HepG2 (cell line): ENCODE results near the gene ZNF655. TPM values are rescaled to one million over a fixed set of nuclear protein-coding genes. Genes with fewer than 3 reads are reported as not detected.

Experiments
- ATAC-seq: fragments of 200-7000 bp; cut with Tn5 transposase; 3 replicates; pipeline ENCODE4 v1.9.1; 2020; ENCODE audit warnings: mild to moderate bottlenecking, moderate library complexity
- BruUV-seq: library from RNA; stranded (reverse); fragments of 400-500 nt; replicated peaks from 2 replicates; lab custom pipeline; 2021; lab: Mats Ljungman, UMichigan
- CTCF ChIA-PET: fragments of 300-600 bp; formaldehyde crosslinking; extraction: SDS; loops from one replicate; lab custom pipeline; 2021; ENCODE audit warnings: low total read pairs, inconsistent platforms, low intra/inter-chr PET ratio; lab: Yijun Ruan, JAX
- POLR2A ChIA-PET: fragments of 350-600 bp; sonication (Branson Sonifier 250); formaldehyde crosslinking; loops from one replicate; lab custom pipeline; 2020; ENCODE audit warnings: antibody characterized with exemption, inconsistent platforms; lab: Yijun Ruan, JAX
- DNase-seq: peaks from one replicate; pipeline ENCODE4 v3.0.0-alpha.2; 2015; ENCODE audit warnings: low spot score
- FAIRE-seq: peaks from 3 replicates; lab custom pipeline; 2011; peaks lifted over from hg19 to GRCh38; lab: Jason Lieb, UNC
- H2AFZ ChIP-seq: one replicate; pipeline ENCODE4 v1.6.1; 2011; ENCODE audit warnings: low read length, inconsistent platforms
- H3K27ac ChIP-seq: fragments of 300-600 bp; 3 replicates; pipeline ENCODE4 v1.8.0; 2011; ENCODE audit warnings: mixed run types, mild to moderate bottlenecking, mixed read lengths, low read length, inconsistent platforms; ENCODE audit not compliant: insufficient read depth; ENCODE audit errors: extremely low read length
- H3K27me3 ChIP-seq, 2 experiments: fragments of 200-600 bp in 1 of 2; 2 replicates in 1 of 2; 3 replicates in 1 of 2; pipeline versions ENCODE4 v1.6.0 to v1.8.0; 2011; ENCODE audit warnings: low read length in 2 of 2, mild to moderate bottlenecking in 2 of 2, moderate library complexity in 2 of 2, inconsistent platforms in 1 of 2; ENCODE audit not compliant: insufficient read depth in 2 of 2, control insufficient read depth in 1 of 2
- H3K36me3 ChIP-seq, 2 experiments: fragments of 200-600 bp in 1 of 2; replicated peaks in 1 of 2; 2 replicates in 1 of 2; 3 replicates in 1 of 2; pipeline versions ENCODE4 v1.5.1 to v1.8.0; 2011; ENCODE audit warnings: low read length in 2 of 2, inconsistent platforms in 1 of 2; ENCODE audit not compliant: insufficient read depth in 2 of 2, control insufficient read depth in 1 of 2
- H3K4me1 ChIP-seq: 2 replicates; pipeline ENCODE4 v1.5.1; 2012; ENCODE audit warnings: low read length, inconsistent platforms; ENCODE audit not compliant: insufficient read depth
- H3K4me2 ChIP-seq: 2 replicates; pipeline ENCODE4 v1.6.0; 2011; ENCODE audit warnings: low read depth, low read length, inconsistent platforms
- H3K4me3 ChIP-seq, 3 experiments: fragments of 200-600 bp in 1 of 3; sonication (generic), shearing (Covaris generic) in 1 of 3; replicated peaks in 1 of 3; 2 replicates each; pipeline ENCODE4 v1.5.1; 2011 to 2016; ENCODE audit warnings: low read length in 3 of 3, inconsistent platforms in 2 of 3, low read depth in 2 of 3, mild to moderate bottlenecking in 2 of 3, control low read depth in 1 of 3, mixed read lengths in 1 of 3; ENCODE audit not compliant: insufficient read depth in 1 of 3
- H3K79me2 ChIP-seq: one replicate; pipeline ENCODE4 v1.6.1; 2011; ENCODE audit warnings: low read length, inconsistent platforms; ENCODE audit not compliant: insufficient read depth
- H3K9ac ChIP-seq: 2 replicates; pipeline ENCODE4 v1.6.0; 2011; ENCODE audit warnings: mild to moderate bottlenecking, low read depth, low read length, inconsistent platforms; ENCODE audit not compliant: insufficient read depth
- H3K9me3 ChIP-seq: 2 replicates; pipeline ENCODE4 v1.5.1; 2012; ENCODE audit warnings: mild to moderate bottlenecking, low read length
- H4K20me1 ChIP-seq: 2 replicates; pipeline ENCODE4 v1.6.0; 2011; ENCODE audit warnings: inconsistent platforms, mild to moderate bottlenecking, low read length, moderate library complexity; ENCODE audit not compliant: insufficient read depth
- ARID2 ChIP-seq: sonication (generic); formaldehyde crosslinking; IDR thresholded peaks from 2 replicates; pipeline ENCODE4 v1.8.1; 2022; ENCODE audit warnings: mild to moderate bottlenecking, missing genetic modification reagents, borderline replicate concordance
- CEBPG ChIP-seq: IDR thresholded peaks from 2 replicates; pipeline ENCODE4 v1.6.1; 2016
- GABPA ChIP-seq, 2 experiments: IDR thresholded peaks; 2 replicates each; pipeline ENCODE4 v1.6.1; 2011 to 2016; ENCODE audit warnings: low read depth in 2 of 2, low read length in 1 of 2, missing biosample characterization in 1 of 2, missing genetic modification characterization in 1 of 2
- HIVEP1 ChIP-seq: sonication (generic); formaldehyde crosslinking; IDR thresholded peaks from 2 replicates; pipeline ENCODE4 v1.4.0; 2020; ENCODE audit warnings: mild to moderate bottlenecking, missing genetic modification reagents
- HOXA3 ChIP-seq: sonication (generic); formaldehyde crosslinking; IDR thresholded peaks from 2 replicates; pipeline ENCODE4 v1.5.0; 2020; ENCODE audit warnings: missing genetic modification reagents
- NR2C2 ChIP-seq: sonication (generic); formaldehyde crosslinking; IDR thresholded peaks from 2 replicates; pipeline ENCODE4 v1.4.0; 2020; ENCODE audit warnings: missing genetic modification reagents, mild to moderate bottlenecking, moderate library complexity, borderline replicate concordance
- NR2F6 ChIP-seq, 2 experiments: IDR thresholded peaks; 2 replicates each; pipeline ENCODE4 v1.6.1; 2016; ENCODE audit warnings: antibody characterized with exemption in 1 of 2, mild to moderate bottlenecking in 1 of 2
- ZBTB21 ChIP-seq: sonication (generic); formaldehyde crosslinking; IDR thresholded peaks from 2 replicates; pipeline ENCODE4 v1.4.0; 2020; ENCODE audit warnings: missing genetic modification reagents
- ZNF577 ChIP-seq: sonication (generic); formaldehyde crosslinking; IDR thresholded peaks from 2 replicates; pipeline ENCODE4 v1.4.0; 2020; ENCODE audit warnings: mild to moderate bottlenecking, low read depth, missing genetic modification reagents, borderline replicate concordance
- ZNF687 ChIP-seq: sonication (generic); formaldehyde crosslinking; IDR thresholded peaks from 2 replicates; pipeline ENCODE4 v1.5.1; 2020; ENCODE audit warnings: mild to moderate bottlenecking, missing genetic modification reagents, moderate library complexity
- WGBS: methylation state at CpG from one replicate; pipeline ENCODE4 v1.1.6; 2017; ENCODE audit warnings: low lambda C conversion rate; 5-methylcytosine and 5-hydroxymethylcytosine counted together
- in situ Hi-C: cut with HindIII; loops from 2 replicates; pipeline ENCODE4 v1.10.0; 2017; ENCODE audit warnings: low pct_unique_long_range_greater_than_20kb; ENCODE audit not compliant: extremely low pct_ligation_motif_present
- intact Hi-C: fragments of 100-400 bp; cut with micrococcal nuclease; formaldehyde crosslinking; loops from one replicate; pipeline ENCODE4 v1.10.0; 2022; ENCODE audit not compliant: unreplicated experiment
- polyA plus RNA-seq, 8 experiments: library from polyadenylated mRNA; depleted of rRNA in 3 of 8; stranded (reverse) in 7 of 8; unstranded in 1 of 8; fragments of >200 nt; fragmentation: Illumina TruSeq in 4 of 8; extraction: Trizol in 4 of 8; gene quantifications; 2 replicates each; pipeline versions ENCODE4 v1.2.1 to v1.2.3, GENCODE V29; 2011 to 2016; ENCODE audit warnings: low read depth in 4 of 8, missing spikeins in 1 of 8, mixed read lengths in 1 of 8; ENCODE audit not compliant: insufficient read depth in 1 of 8
- total RNA-seq, 5 experiments: library from RNA; depleted of rRNA; stranded (reverse); fragments of >200 nt; fragmentation: Illumina TruSeq; extraction: Trizol; gene quantifications; 2 replicates each; pipeline ENCODE4 v1.2.3, GENCODE V29; 2016; ENCODE audit warnings: low read depth in 1 of 5
- TF ChIP-seq, protein P1 (sequence below): sonication (generic); formaldehyde crosslinking; conservative IDR thresholded peaks from 2 replicates; pipeline ENCODE4 v1.4.0; 2020; ENCODE audit warnings: mild to moderate bottlenecking, missing genetic modification reagents, moderate library complexity
- TF ChIP-seq, protein P2 (sequence below), 2 experiments: fragments of 450-650 bp in 1 of 2; sonication (generic) in 1 of 2; formaldehyde crosslinking; IDR thresholded peaks; 2 replicates each; pipeline versions ENCODE4 v1.5.0 to v1.8.0; 2020 to 2022; ENCODE audit warnings: mild to moderate bottlenecking in 1 of 2, missing genetic modification reagents in 1 of 2
- TF ChIP-seq, protein P3 (sequence below): sonication (generic); formaldehyde crosslinking; IDR thresholded peaks from 2 replicates; pipeline ENCODE4 v1.5.1; 2020; ENCODE audit warnings: missing genetic modification reagents, mild to moderate bottlenecking, borderline replicate concordance

ZNF655 gene
- total and polyA plus RNA-seq, 2 of the 13 experiments (the other 11 are each of a cell fraction or from before 2014, with no cell fraction given): 53.4 to 75.6 TPM

DNA sequence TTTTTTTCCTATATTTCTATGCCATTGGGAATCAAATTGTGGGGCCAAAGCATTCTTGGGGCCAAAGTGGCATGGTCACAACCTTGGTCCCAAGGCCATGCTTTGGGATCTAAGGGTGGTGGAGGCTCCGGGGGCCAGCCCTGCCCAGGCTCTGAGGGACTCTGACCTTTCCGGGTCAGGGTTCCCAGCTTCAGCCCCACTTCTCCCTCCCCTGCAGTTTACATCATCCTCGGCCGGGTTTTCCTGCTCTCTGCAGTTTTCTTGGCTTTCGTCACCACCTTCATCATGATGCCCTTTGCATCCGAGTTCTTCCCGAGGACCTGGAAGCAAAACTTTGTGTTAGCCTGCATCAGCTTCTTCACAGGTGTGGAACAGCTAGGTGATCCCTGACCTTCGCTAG is 48.1 kb downstream of the ZNF655 start:
- Histone ChIP-seq H3K27me3 (no peaks in the 10 kb centered on the region), H3K9me3 (no peaks in the 10 kb centered on the region), H3K4me2 (peak overlapping the region; percentile 57), H3K79me2 (no peaks in the 10 kb centered on the region), H3K27ac (no peak overlapping the region), H4K20me1 (no peaks in the 10 kb centered on the region), H2AFZ (no peak overlapping the region), H3K4me3 (peak overlapping the region in 1 of 3 experiments; percentile 12; a peak in 1 of 6 replicates), H3K4me1 (peaks cover 30% of the 10 kb centered on the region), H3K9ac (no peak overlapping the region), H3K36me3 (no peaks in the 10 kb centered on the region)
- ATAC-seq (peak; percentile 30; the same call in 2 of the 3 replicates), FAIRE-seq (no peak), DNase-seq (no peak)
- WGBS: 5% methylated on average over 7 of the region's 8 CpGs
- ChIA-PET POLR2A (no interaction called here), CTCF (no interaction called here)
- no TSS peak for BruUV-seq
- in situ Hi-C loops: no loop called here
- intact Hi-C loops: no loop called here
- TF ChIP-seq HOXA3 (CRISPR knock-in tag) (peak; percentile 42; the same call in 1 of the 2 replicates), GABPA (IDR thresholded peaks at IDR 0.05; ENCODE audit: low read depth, low read length) (no peak), GABPA (CRISPR knock-in tag; IDR thresholded peaks at IDR 0.05; ENCODE audit: low read depth) (0 out of 2 replicates have a peak, but pooled peaks have one; percentile 35), CEBPG (CRISPR knock-in tag) (peak; percentile 39; the same call in 1 of the 2 replicates), ZNF687 (CRISPR knock-in tag) (peak; percentile 45), HIVEP1 (CRISPR knock-in tag) (peak; percentile 47; the same call in 1 of the 2 replicates), ZBTB21 (CRISPR knock-in tag) (0 out of 2 replicates have a peak, but pooled peaks have one; percentile 59), ZNF577 (CRISPR knock-in tag) (no peak), NR2F6 (IDR thresholded peaks at IDR 0.05) (no peak; the same call in 1 of the 2 replicates), NR2F6 (CRISPR knock-in tag; IDR thresholded peaks at IDR 0.05) (peak; percentile 68), ARID2 (CRISPR knock-in tag) (no peak), NR2C2 (CRISPR knock-in tag) (peak; percentile 64)
- TF ChIP-seq, protein P1, sequence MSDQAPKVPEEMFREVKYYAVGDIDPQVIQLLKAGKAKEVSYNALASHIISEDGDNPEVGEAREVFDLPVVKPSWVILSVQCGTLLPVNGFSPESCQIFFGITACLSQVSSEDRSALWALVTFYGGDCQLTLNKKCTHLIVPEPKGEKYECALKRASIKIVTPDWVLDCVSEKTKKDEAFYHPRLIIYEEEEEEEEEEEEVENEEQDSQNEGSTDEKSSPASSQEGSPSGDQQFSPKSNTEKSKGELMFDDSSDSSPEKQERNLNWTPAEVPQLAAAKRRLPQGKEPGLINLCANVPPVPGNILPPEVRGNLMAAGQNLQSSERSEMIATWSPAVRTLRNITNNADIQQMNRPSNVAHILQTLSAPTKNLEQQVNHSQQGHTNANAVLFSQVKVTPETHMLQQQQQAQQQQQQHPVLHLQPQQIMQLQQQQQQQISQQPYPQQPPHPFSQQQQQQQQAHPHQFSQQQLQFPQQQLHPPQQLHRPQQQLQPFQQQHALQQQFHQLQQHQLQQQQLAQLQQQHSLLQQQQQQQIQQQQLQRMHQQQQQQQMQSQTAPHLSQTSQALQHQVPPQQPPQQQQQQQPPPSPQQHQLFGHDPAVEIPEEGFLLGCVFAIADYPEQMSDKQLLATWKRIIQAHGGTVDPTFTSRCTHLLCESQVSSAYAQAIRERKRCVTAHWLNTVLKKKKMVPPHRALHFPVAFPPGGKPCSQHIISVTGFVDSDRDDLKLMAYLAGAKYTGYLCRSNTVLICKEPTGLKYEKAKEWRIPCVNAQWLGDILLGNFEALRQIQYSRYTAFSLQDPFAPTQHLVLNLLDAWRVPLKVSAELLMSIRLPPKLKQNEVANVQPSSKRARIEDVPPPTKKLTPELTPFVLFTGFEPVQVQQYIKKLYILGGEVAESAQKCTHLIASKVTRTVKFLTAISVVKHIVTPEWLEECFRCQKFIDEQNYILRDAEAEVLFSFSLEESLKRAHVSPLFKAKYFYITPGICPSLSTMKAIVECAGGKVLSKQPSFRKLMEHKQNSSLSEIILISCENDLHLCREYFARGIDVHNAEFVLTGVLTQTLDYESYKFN (CRISPR knock-in tag): peak; percentile 58
- TF ChIP-seq, protein P2, sequence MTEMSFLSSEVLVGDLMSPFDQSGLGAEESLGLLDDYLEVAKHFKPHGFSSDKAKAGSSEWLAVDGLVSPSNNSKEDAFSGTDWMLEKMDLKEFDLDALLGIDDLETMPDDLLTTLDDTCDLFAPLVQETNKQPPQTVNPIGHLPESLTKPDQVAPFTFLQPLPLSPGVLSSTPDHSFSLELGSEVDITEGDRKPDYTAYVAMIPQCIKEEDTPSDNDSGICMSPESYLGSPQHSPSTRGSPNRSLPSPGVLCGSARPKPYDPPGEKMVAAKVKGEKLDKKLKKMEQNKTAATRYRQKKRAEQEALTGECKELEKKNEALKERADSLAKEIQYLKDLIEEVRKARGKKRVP (CRISPR knock-in tag; IDR thresholded peaks at IDR 0.05): peak in 1 of 2 experiments; percentile 71; a peak in 2 of 4 replicates
- TF ChIP-seq, protein P3, sequence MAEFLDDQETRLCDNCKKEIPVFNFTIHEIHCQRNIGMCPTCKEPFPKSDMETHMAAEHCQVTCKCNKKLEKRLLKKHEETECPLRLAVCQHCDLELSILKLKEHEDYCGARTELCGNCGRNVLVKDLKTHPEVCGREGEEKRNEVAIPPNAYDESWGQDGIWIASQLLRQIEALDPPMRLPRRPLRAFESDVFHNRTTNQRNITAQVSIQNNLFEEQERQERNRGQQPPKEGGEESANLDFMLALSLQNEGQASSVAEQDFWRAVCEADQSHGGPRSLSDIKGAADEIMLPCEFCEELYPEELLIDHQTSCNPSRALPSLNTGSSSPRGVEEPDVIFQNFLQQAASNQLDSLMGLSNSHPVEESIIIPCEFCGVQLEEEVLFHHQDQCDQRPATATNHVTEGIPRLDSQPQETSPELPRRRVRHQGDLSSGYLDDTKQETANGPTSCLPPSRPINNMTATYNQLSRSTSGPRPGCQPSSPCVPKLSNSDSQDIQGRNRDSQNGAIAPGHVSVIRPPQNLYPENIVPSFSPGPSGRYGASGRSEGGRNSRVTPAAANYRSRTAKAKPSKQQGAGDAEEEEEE (CRISPR knock-in tag): no peak
